GM06990 (cell line): Measurements from ENCODE around the gene OR6J1.

Experiments used
- DNase-seq: peaks from one replicate; pipeline ENCODE4 v3.0.0-alpha.2; 2011; ENCODE audit not compliant: insufficient read length; ENCODE audit errors: extremely low read depth
- H3K27me3 ChIP-seq: replicated peaks from 2 replicates; pipeline ENCODE4 v1.6.0; 2011; ENCODE audit warnings: low read length; ENCODE audit not compliant: control insufficient read depth, insufficient read depth
- H3K36me3 ChIP-seq: 2 replicates; pipeline ENCODE4 v1.5.1; 2011; ENCODE audit warnings: low read length; ENCODE audit not compliant: control insufficient read depth, insufficient read depth
- H3K4me3 ChIP-seq: replicated peaks from 2 replicates; pipeline ENCODE4 v1.5.1; 2011; ENCODE audit warnings: low read depth, mild to moderate bottlenecking, control low read depth, low read length
- TF ChIP-seq, protein P1 (sequence below): IDR thresholded peaks from 2 replicates; pipeline ENCODE4 v1.5.1; 2011; ENCODE audit warnings: low read length, control low read depth, mild to moderate bottlenecking, inconsistent platforms; ENCODE audit not compliant: insufficient read depth, poor library complexity, severe bottlenecking

The OR6J1 gene

DNA sequence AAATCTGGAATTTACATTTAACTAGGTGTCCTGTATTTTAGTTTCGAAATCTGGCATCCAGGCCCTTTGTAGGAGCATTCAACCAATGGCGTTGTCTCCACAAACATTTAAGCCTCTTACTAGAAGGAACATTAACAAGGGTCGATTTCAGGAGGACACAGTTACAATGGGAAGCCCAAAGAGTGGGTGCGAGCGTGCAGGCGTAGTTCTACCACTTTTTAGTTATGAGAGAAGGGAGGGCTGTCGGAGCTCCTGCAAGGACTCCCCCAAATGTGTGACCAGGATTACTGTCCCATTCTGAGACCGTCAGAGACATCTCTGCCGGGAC, 46.4 kb downstream of the OR6J1 start:
- no peak for DNase-seq
- TF ChIP-seq, protein P1, sequence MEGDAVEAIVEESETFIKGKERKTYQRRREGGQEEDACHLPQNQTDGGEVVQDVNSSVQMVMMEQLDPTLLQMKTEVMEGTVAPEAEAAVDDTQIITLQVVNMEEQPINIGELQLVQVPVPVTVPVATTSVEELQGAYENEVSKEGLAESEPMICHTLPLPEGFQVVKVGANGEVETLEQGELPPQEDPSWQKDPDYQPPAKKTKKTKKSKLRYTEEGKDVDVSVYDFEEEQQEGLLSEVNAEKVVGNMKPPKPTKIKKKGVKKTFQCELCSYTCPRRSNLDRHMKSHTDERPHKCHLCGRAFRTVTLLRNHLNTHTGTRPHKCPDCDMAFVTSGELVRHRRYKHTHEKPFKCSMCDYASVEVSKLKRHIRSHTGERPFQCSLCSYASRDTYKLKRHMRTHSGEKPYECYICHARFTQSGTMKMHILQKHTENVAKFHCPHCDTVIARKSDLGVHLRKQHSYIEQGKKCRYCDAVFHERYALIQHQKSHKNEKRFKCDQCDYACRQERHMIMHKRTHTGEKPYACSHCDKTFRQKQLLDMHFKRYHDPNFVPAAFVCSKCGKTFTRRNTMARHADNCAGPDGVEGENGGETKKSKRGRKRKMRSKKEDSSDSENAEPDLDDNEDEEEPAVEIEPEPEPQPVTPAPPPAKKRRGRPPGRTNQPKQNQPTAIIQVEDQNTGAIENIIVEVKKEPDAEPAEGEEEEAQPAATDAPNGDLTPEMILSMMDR = no peak
- Histone ChIP-seq H3K36me3 (peaks cover 7% of the 10 kb centered on the region), H3K4me3 (peak overlapping the region; percentile 85), H3K27me3 (no peaks in the 10 kb centered on the region)

DNA sequence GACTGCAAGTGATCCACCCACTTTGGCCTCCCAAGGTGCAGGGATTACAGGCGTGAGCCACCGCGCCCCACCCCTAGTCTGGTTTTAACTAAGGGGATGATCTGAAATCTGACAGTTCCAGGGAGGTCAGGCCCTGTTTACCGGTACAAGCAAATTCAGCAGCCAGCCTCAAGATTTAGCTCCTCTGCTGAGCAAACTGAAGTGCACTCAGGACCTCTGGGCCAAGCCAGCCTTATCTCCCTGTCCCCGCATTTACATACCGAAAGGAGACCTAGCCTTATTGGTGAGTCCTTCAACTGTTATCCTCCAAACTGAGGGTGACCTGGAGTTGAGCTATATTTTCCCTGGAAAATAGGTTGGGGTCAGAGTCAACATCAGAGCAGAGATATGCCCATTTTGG, 46.9 kb downstream of the OR6J1 start:
- no peak overlapping the region for H3K4me3 ChIP-seq
- TF ChIP-seq, protein P1 = no peak
- peaks cover 5% of the 10 kb centered on the region for H3K36me3 ChIP-seq
- H3K27me3 ChIP-seq = no peaks in the 10 kb centered on the region
- DNase-seq = no peak

DNA sequence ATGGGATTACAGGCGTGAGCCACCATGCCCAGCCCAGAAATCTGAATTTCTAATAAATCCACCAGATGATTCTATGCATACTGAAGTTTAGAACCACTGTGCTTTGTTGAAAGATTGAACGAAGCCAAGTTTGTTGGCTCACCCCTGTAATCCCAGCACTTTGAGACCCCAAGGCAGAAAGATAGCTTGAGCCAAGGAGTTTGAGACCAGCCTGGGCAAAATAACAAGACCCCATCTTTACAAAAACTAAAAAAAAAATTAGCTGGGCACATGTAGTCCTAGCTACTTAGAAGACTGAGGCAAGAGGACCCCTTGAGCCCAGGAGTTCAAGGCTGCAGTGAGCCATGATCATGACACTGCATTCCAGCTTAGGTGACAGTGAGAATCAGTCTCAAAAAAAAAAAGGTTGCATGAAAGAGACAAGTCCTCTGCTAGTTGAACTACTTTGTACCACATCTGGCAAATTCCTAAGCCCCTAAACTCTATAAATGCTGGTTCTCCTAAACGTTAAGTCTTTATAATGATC, 47.7 kb downstream of the OR6J1 start:
- Histone ChIP-seq H3K27me3 (no peaks in the 10 kb centered on the region), H3K36me3 (peaks cover under 1% of the 10 kb centered on the region; the same call in 1 of the 2 replicates), H3K4me3 (no peak overlapping the region)
- no peak for DNase-seq
- TF ChIP-seq, protein P1 = no peak

DNA sequence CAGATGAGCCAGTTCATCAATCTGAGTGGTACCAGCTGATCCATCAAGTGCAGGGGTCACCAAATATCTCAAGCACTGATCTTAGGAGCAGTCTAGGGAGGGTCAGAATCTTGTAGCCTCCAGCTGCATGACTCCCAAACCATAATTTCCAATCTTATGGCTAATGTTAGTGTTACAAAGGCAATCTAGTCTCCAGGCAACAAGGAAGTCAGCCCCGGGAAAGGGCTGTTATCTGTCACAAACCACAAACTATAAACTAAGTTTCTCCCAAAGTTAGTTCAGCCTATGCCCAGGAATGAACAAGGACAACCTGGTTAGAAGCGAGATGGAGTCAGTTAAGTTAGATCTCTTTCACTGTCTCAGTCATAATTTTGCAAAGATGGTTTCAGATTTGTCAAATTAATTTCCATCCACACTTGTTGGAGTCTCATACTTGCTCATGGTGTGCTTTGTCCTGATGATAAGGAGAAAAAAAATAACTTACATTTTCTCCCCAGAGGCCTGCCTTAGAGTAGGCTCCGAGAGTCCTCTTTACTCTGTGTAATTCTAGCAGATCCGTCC, 49.9 kb downstream of the OR6J1 start:
- TF ChIP-seq, protein P1 = no peak
- no peak for DNase-seq
- Histone ChIP-seq H3K36me3 (no peaks in the 10 kb centered on the region), H3K27me3 (no peaks in the 10 kb centered on the region), H3K4me3 (no peak overlapping the region)

DNA sequence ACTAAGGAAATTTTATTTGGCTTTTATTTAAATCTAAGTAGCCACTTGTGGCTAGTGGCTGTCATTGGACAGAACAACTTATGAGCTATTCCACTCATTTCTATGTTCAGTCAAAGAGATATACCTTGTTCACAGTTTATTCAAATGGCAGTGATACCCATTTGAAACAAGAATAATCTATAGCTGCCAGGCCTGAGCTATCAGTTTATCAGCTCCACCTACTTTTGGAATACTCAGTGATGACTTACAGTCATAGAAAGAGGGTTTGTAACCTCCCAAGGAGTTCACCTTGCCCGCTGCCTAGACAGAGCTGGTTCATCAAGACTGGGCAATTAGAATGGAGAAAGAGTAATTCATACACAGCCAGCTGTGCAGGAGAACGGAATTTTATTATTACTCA, 50.6 kb downstream of the OR6J1 start:
- no peak for DNase-seq
- Histone ChIP-seq H3K27me3 (no peaks in the 10 kb centered on the region), H3K36me3 (no peaks in the 10 kb centered on the region), H3K4me3 (no peak overlapping the region)
- TF ChIP-seq, protein P1 = no peak

DNA sequence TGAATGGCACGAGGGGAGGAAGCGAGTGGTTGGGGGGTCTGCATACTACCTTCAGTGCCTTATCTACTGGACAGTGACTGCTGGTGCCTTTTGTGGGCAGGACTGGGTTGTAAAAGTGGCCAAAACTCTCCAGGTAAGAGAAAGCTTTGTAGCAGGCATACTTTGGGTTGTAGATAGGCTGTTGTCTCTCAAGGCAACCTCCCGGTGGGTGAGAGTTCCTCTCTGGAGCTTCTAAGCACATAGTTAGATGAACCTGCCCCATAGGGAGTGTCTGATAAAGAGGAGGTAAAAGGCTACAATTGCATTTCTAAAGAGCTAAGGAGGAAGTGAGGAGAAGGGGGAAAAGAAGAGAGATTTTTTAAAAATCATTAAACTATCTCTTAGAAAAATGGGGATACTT, 51.0 kb downstream of the OR6J1 start:
- H3K27me3 ChIP-seq = no peaks in the 10 kb centered on the region
- no peak for DNase-seq
- TF ChIP-seq, protein P1 = no peak
- no peak overlapping the region for H3K4me3 ChIP-seq
- no peaks in the 10 kb centered on the region for H3K36me3 ChIP-seq
